ENCODE data around the gene PAX8. TPM values are rescaled to one million over a fixed set of nuclear protein-coding genes. Genes with fewer than 3 reads are reported as not detected.
"Not testable (repeated sequence)": the region's sequence is repeated elsewhere in the genome, so short reads cannot be mapped to it uniquely, and the experiment has no call there.

The PAX8 gene
- 1 to 10 TPM in 2 of 4 donors, under 1 TPM in 1, not detected in 1; 0.62 to 2.5 (median 1.1) TPM for total RNA-seq

GRCh38 chr2:113278742-113279139 is at the start of gene PAX8:
PAX8 (minus strand) TSS chr2:113278921; CDS start chr2:113278394, 527 bp downstream.
- WGBS, 2 donors (ENCODE audit: low coverage in 1 of 2), result 61 to 66% methylated on average over 6 to 12 of the region's 18 CpGs
- no peak for ATAC-seq
- no peak for TF ChIP-seq POLR2A (IDR thresholded peaks at IDR 0.05)
- Histone ChIP-seq H3K4me3 (no peak within 1 kb of the TSS), H3K4me1 (peaks cover 0 to 44% (median 9%) of the 10 kb centered on the region in 3 donors), H3K9me3 (no peaks in the 10 kb centered on the region), H3K27ac (no peak within 1 kb of the TSS), H3K36me3 (no peaks in the 10 kb centered on the region), H3K27me3 (peaks cover 53% of the 10 kb centered on the region)

- H3K27ac ChIP-seq, result peak overlapping the region in 2 of 4 donors; percentile 19 to 48
- no peaks in the 10 kb centered on the region for H3K27me3 ChIP-seq
- ATAC-seq, result no peak
- H3K36me3 ChIP-seq, result no peaks in the 10 kb centered on the region
- peaks cover 0 to 21% (median 0%) of the 10 kb centered on the region in 3 donors for H3K4me1 ChIP-seq
- TF ChIP-seq EP300 (IDR thresholded peaks at IDR 0.05) (no peak), CTCF (IDR thresholded peaks at IDR 0.05) (no peak)
- no peak overlapping the region for H3K4me3 ChIP-seq
- no peaks in the 10 kb centered on the region for H3K9me3 ChIP-seq
- 84 to 100% methylated on average over 2 to 3 of the region's 3 CpGs for WGBS, 2 donors (ENCODE audit: low coverage in 1 of 2)
Observed at GRCh38 chr2:113328043-113328442, 49.3 kb upstream of the PAX8 start.

- Histone ChIP-seq H3K4me1 (peaks cover 0 to 21% (median 0%) of the 10 kb centered on the region in 3 donors), H3K4me3 (peak overlapping the region; percentile 37 to 55), H3K27ac (peak overlapping the region in 3 of 4 donors; percentile 78 to 84 (median 80))
- peak; percentile 13 for ATAC-seq
- H3K9me3 ChIP-seq, H3K36me3 ChIP-seq, H3K27me3 ChIP-seq: not testable (repeated sequence)
- 7 to 9% methylated on average over 3 to 13 of the region's 14 CpGs for WGBS, 2 donors (ENCODE audit: low coverage in 1 of 2)
Observed at GRCh38 chr2:113325161-113325731, 46.5 kb upstream of the PAX8 start.

GRCh38 chr2:113324684-113325160 is 46.0 kb upstream of the PAX8 start:
- Histone ChIP-seq H3K27me3 (no peaks in the 10 kb centered on the region), H3K4me1 (peaks cover 0 to 21% (median 0%) of the 10 kb centered on the region in 3 donors), H3K9me3 (no peaks in the 10 kb centered on the region), H3K4me3 (peak overlapping the region; percentile 37 to 55), H3K36me3 (no peaks in the 10 kb centered on the region), H3K27ac (peak overlapping the region in 3 of 4 donors; percentile 78 to 84 (median 80))
- peak; percentile 67 for ATAC-seq
- WGBS, 2 donors (ENCODE audit: low coverage in 1 of 2), result 0% methylated on average over 18 of the region's 27 CpGs; no CpG with 5 or more reads in 1 of the 2 donors
- no peak for TF ChIP-seq EP300 (IDR thresholded peaks at IDR 0.05)
- TF ChIP-seq CTCF (IDR thresholded peaks at IDR 0.05), result no peak
- no peak for TF ChIP-seq POLR2A (IDR thresholded peaks at IDR 0.05)
- no peak for TF ChIP-seq POLR2AphosphoS5 (IDR thresholded peaks at IDR 0.05)

GRCh38 chr2:113323129-113323528 is 44.4 kb upstream of the PAX8 start:
- not testable (repeated sequence) for ATAC-seq, H3K4me3 ChIP-seq, H3K27me3 ChIP-seq, H3K27ac ChIP-seq, H3K9me3 ChIP-seq, H3K36me3 ChIP-seq
- H3K4me1 ChIP-seq, result peaks cover 0 to 17% (median 0%) of the 10 kb centered on the region in 3 donors
- 58 to 75% methylated on average over 3 to 4 of the region's 5 CpGs for WGBS, 2 donors (ENCODE audit: low coverage in 1 of 2)

GRCh38 chr2:113320106-113320505 is 41.4 kb upstream of the PAX8 start:
- not testable (repeated sequence) for H3K36me3 ChIP-seq, H3K9me3 ChIP-seq, H3K27me3 ChIP-seq, H3K4me3 ChIP-seq, H3K4me1 ChIP-seq, H3K27ac ChIP-seq, ATAC-seq
- 74 to 90% methylated on average over 2 to 7 of the region's 7 CpGs for WGBS, 2 donors (ENCODE audit: low coverage in 1 of 2)

- H3K27me3 ChIP-seq, H3K27ac ChIP-seq, H3K4me3 ChIP-seq, H3K9me3 ChIP-seq, H3K4me1 ChIP-seq, ATAC-seq, H3K36me3 ChIP-seq: not testable (repeated sequence)
- 86 to 100% methylated on average over 3 of the region's 3 CpGs for WGBS, 2 donors (ENCODE audit: low coverage in 1 of 2)
Observed at GRCh38 chr2:113318941-113319340, 40.2 kb upstream of the PAX8 start.

Measured in gastroesophageal sphincter (tissue), 4 donors.